DMS153 (cell line): ENCODE results near the gene DHX57.
"Not testable (repeated sequence)": the region's sequence is repeated elsewhere in the genome, so short reads cannot be mapped to it uniquely, and the experiment has no call there.

ENCODE experiments used
- DNase-seq: peaks from one replicate; lab custom pipeline; 2025; lab: John Stamatoyannopoulos, UW

DHX57 gene

GRCh38 chr2:38797250-38797676 is 78.5 kb downstream of the DHX57 start:
- DNase-seq: no peak

GRCh38 chr2:38795016-38795415 is 80.7 kb downstream of the DHX57 start:
- not testable (repeated sequence) for DNase-seq

DNA sequence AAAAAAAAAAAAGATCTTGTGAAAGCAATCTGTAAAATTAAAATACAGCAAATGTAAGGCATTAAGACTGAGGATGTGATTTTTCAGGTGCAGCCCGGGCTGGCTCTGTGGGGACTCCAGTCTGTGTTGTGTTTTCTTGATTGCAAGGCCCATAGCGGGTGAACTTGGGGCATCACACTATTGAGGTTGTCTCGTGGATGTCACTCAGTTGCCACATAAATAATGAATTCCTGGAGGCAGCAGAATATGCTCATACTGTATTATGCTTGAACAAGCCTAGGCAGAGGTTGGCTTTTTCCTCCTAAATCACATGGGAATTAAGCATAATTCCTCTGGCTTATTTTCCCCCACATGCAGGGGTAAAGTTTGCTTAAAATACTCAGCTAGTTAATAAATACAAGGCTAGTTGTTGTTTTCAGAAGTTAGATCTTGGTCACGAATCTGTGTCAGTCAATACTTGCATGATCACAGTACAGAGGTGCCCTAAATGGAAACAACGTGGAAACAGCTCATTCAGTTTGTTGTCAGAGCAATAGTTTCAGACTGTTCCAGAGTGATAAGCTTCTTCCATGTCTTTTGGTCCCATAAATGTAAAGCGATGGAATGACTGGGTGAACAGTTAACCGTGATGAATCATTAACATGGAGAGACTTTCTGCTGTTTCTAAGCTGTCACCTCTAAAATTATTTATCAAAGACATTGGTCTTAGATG is 81.3 kb downstream of the DHX57 start:
- no peak for DNase-seq

DNA sequence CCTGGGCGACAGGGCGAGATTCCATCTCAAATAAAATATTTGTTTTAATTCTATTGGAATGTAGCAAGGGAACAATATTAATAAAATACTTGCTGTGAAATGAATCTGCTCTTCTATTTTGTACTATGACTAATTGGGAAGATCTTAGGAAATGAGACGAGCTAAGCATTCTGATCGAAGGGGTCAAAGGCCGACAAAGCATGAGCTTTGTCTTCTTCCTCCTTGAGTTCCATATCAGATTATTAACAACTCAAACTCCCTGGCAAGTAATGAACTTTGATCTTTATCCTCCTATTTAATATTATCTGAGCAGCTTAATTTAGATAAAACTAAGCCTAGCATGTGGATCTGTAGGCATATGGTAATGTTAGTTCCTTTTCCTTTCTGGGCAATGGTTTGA is 82.2 kb downstream of the DHX57 start:
- DNase-seq: no peak

GRCh38 chr2:38792751-38793150 is 83.0 kb downstream of the DHX57 start:
- no peak for DNase-seq

GRCh38 chr2:38792321-38792720 is 83.4 kb downstream of the DHX57 start:
- DNase-seq: not testable (repeated sequence)

GRCh38 chr2:38791744-38792143 is 84.0 kb downstream of the DHX57 start:
- DNase-seq: no peak

- DNase-seq: no peak
These were observed 86.0 kb downstream of the DHX57 start for GRCh38 chr2:38789691-38790090.

DNA sequence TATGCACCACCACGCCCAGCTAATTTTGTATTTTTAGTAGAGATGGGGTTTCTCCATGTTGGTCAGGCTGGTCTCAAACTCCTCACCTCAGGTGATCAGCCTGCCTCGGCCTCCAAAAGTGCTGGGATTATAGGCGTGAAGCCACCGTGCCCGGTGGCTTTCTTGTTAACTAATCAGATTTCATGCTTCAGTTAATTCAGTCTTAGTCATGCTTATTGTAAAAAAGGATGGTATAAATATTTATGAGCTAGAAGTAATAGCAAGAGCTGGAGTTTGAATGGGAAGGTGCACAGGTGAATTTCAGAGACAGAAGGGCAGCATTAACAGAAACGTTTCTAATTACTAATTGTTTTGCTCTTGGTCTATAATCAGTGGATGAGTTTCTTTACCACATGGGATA is 87.4 kb downstream of the DHX57 start:
- DNase-seq: no peak

DNA sequence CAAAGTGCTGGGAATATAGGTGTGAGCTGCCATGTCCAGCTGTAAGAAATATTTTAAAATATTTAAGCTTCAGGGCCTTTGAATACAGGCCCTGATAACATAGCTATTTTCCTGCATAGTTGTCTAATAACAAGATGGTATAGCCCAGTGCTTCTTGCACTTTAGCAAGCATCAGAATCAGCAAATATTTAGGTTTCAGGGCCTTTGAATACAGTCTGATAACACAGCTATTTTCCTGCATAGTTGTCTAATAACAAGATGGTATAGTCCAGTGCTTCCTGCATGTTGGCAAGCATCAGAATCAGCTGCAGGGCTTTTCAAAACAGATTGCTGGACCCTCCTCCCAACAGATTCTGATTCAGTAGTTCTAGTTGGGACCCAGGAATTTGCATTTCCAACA is 92.1 kb downstream of the DHX57 start:
- no peak for DNase-seq

GRCh38 chr2:38778687-38779082 is 97.0 kb downstream of the DHX57 start:
- no peak for DNase-seq

GRCh38 chr2:38776531-38776930 is 99.2 kb downstream of the DHX57 start:
- DNase-seq: no peak

DNA sequence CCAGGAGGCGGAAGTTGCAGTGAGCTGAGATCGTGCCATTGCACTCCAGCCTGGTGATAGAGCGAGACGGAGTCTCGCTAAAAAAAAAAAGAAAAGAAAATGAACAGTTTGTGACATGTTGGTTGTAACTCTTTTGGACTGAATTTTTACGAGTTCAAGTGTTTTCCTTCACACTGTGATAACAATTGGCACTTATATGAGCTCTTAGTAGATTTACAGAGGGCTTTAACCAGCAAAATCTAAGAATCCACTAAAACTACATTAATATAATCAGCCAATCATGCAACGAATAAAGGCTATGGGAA is 99.9 kb downstream of the DHX57 start:
- DNase-seq: no peak

DNA sequence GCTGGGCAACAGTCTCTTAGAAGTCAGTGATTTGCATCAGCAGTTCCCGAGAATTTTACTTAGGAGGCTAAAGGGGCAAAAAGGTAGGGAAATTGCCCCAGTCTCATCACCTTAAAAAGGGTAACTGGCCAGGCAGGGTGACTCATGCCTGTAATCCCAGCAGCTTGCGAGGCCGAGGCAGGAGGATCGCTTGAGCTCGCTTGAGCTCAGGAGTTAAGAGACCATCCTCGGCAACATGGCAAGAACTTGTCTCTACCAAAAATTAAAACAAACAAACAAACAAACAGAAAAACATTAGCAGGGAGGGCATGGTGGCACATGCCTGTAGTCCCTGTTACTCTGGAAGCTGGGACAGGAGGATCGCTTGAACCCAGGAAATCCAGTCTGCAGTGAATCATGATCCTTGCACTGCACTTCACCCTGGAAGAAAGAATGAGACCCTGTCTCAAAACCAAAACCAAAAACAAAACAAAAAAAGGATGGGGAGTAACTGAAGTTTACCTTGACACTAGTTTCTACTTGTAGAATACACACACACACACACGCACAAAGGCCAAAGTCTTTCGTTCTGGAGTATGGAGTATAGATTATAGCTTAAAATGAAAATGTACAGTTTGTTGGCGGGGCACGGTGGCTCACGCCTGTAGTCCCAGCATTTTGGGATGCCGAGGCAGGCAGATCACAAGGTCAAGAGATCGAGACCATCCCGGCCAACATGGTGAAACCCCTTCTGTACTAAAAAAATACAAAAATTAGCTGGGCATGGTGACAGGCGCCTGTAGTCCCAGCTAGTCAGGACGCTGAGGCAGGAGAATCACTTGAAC is 100.4 kb downstream of the DHX57 start:
- DNase-seq: no peak

- DNase-seq: no peak
These were observed 104.1 kb downstream of the DHX57 start for GRCh38 chr2:38771632-38772031.

- DNase-seq: no peak
These were observed 110.2 kb downstream of the DHX57 start for GRCh38 chr2:38765551-38765950.

- DNase-seq: no peak
These were observed 110.6 kb downstream of the DHX57 start for GRCh38 chr2:38765149-38765548.

DNA sequence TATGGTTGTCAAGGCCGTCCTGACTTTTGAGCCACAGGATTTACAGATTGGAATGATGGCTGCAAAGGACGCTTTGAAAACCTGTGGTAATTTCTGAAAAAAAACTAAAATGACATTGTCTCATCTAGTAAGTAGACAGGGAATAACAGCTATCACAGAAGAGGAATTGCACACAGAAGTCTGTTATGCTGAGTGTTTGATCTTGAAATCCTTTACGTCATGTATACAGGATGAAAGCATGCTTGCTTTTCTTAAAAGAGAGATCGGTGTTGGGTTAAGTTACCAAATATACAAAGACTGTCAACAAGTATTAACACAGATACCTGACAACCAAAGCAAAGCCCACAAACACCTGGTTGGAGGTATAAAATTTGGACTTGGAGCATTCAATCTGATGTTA is 112.0 kb downstream of the DHX57 start:
- DNase-seq: no peak

DNA sequence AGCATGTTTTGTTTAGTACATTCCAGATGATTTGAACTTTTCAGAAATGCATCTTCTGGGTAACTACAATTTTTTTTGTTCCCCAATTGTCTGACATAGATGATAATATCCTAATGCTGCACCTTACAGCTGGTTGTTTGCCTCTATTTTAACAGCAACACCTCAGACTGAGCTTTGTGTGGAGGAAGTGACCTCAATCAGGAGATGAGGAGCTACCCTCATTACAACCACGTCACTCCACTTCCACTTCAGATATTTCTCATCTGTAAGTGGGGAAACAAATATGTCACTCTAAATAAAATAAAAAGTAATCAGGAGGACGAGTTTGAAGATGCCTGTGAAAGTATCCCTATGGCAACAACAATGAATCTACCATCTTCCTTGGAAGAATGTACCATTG is 112.5 kb downstream of the DHX57 start:
- DNase-seq: no peak

GRCh38 chr2:38755891-38756290 is 119.8 kb downstream of the DHX57 start:
- DNase-seq: not testable (repeated sequence)

DNA sequence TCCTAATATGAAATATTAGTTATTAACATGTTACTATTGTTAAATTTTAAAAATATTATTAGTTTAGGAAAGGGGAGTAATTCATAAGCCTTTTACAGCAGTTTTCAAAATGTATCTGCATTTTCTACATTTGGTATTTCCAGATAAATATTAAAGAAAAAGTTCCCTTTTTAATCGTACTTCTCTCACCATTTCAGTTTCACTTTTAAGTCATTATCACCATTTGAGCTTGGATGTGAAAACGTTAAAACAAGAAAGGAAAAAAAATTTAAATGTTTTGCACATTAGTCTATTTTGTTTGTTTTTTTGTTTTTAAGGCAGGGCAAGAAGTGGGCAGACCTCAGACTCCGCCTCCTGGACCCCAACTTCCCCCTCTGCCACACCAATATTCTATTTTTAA is 121.2 kb downstream of the DHX57 start:
- no peak for DNase-seq

DNA sequence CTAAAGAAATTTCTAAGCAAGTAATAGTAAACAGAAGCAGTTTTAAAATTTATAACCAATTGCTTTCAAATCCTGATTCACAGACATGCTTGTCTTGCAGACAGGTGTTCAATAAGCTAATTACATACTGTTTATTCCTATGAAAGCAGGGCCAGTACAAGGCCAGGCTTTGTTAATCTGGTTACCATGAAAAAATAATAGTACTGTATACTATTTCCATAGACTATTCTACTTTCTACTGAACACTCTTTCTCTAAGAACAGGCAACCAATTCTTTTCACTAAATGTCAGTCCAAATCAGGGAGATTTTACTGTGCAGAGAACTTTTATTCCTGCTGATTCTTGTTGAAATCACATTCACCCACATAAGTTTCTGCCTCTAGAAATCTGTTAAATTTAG is 121.7 kb downstream of the DHX57 start:
- DNase-seq: no peak

DNA sequence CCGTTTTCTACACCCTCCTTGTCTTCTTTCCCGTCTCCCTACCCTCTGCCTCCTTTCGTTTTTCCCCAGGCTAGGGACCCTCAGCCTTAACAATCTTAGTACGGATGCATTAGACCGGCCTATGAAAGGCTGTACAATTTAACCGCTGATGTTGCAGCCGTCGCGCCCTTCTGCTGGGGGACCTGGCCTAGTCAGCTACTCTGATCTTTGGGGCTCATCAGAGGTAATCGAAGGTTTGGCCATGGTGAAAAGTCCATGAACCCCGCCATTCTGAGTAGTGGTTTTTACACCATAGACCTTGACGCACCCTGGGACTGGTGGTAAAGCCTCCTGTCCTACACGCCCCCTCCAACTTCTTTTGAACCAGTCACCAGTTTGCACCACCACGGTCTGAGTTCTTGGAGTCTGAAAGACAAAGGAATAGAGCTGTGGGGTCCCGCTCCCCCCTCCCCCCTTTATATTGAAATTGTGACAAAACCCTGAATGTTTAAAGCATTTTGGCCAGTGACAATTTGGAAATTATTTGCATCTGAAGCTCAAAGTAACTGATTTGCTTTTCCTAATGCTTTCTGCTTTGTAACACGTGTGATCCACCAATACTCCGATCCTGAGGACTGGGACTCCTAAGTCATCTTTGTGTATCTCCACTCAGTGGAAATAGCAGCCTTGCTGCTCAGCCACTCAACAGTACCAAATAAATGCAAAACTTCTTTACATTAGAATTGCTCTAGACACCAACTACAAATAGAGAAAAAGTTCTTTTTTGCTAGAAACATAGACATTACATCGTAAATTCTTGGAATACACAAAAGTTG is 123.9 kb downstream of the DHX57 start:
- DNase-seq: no peak
